ENCODE results near the gene MRPS9. TPM values are rescaled to one million over a fixed set of nuclear protein-coding genes. Genes with fewer than 3 reads are reported as not detected.

MRPS9 gene
- total RNA-seq, 6 experiments from 2014 or later = 12.1 to 19.3 (median 14.5) TPM

DNA sequence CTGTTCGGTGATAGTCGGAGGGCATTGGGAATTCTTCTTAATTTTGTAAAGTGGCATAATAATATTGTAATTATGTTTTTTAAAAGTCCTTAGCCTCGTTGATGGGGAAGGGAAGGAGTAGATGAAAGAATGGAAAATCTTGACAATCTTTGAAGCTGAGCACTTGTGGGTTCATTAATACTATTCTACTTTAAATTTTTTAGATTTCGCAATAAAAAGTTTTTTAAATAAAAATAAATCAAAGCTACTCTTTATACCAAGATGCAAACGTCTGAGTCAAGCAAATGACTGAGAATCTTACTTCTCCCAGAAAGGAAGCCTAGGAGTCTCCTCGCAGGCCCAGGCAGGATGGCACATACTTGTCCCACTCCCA is 105.2 kb downstream of the MRPS9 start:
- no peak for DNase-seq
- Histone ChIP-seq H3K36me3 (no peaks in the 10 kb centered on the region), H3K4me3 (no peak overlapping the region), H3K27ac (no peak overlapping the region), H3K4me1 (no peaks in the 10 kb centered on the region), H3K27me3 (no peaks in the 10 kb centered on the region), H3K9me3 (no peaks in the 10 kb centered on the region)
- no peak for TF ChIP-seq POLR2A (IDR thresholded peaks at IDR 0.05)
- TF ChIP-seq, protein P1, sequence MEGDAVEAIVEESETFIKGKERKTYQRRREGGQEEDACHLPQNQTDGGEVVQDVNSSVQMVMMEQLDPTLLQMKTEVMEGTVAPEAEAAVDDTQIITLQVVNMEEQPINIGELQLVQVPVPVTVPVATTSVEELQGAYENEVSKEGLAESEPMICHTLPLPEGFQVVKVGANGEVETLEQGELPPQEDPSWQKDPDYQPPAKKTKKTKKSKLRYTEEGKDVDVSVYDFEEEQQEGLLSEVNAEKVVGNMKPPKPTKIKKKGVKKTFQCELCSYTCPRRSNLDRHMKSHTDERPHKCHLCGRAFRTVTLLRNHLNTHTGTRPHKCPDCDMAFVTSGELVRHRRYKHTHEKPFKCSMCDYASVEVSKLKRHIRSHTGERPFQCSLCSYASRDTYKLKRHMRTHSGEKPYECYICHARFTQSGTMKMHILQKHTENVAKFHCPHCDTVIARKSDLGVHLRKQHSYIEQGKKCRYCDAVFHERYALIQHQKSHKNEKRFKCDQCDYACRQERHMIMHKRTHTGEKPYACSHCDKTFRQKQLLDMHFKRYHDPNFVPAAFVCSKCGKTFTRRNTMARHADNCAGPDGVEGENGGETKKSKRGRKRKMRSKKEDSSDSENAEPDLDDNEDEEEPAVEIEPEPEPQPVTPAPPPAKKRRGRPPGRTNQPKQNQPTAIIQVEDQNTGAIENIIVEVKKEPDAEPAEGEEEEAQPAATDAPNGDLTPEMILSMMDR (IDR thresholded peaks at IDR 0.05) = no peak
- no peak for ATAC-seq
- intact Hi-C loops (cut with DNase I) = no loop called here
- 52% methylated on average over 6 of the region's 6 CpGs for WGBS (ENCODE audit: insufficient coverage, low coverage, low lambda C conversion rate, missing lambda C conversion rate)

DNA sequence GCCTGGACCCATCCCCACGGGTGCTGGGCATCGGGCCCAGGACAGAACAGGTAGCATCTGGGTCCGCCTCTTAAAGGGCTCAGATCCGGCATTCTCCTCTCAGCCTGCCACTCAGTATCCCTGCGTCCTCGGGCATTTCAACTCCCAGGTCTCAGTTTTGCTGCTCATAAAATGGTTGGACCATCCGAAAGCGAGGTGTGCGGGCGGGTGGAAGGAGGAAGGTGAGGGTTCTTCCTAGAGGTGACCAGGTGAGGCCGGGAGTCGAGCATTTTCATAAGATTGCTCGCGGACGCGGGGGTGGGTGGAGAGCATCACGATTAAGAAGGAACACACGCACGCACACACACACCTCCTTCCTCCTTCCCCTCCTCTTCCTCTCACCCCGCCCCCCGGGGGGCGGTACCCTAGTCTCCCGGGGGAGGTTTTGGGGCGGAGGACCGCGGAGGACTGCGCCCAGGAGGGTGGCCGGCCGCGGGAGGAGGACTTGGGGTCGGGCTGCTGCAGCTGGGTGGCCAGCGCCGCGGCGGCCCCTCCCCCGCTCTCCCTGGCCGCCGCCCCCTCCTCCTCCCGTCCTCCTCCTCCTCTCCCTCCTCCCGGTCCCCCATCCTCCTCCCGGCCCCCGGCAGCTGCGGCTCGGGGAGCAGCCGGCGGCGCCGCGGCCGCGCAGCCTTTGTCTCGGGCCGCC is 105.7 kb downstream of the MRPS9 start:
- Histone ChIP-seq H3K27ac (no peak overlapping the region), H3K4me3 (peak overlapping the region; percentile 6 to 24 (median 16)), H3K9me3 (no peaks in the 10 kb centered on the region), H3K4me1 (no peaks in the 10 kb centered on the region), H3K27me3 (no peaks in the 10 kb centered on the region), H3K36me3 (no peaks in the 10 kb centered on the region)
- ATAC-seq = peak; percentile 36 to 63 (median 52)
- DNase-seq = peak in 1 of 3 donors; percentile 30
- TF ChIP-seq POLR2A (IDR thresholded peaks at IDR 0.05) = no peak
- intact Hi-C loops (cut with DNase I) = no loop called here
- WGBS (ENCODE audit: insufficient coverage, low coverage, low lambda C conversion rate, missing lambda C conversion rate) = 3% methylated on average over 21 of the region's 53 CpGs

DNA sequence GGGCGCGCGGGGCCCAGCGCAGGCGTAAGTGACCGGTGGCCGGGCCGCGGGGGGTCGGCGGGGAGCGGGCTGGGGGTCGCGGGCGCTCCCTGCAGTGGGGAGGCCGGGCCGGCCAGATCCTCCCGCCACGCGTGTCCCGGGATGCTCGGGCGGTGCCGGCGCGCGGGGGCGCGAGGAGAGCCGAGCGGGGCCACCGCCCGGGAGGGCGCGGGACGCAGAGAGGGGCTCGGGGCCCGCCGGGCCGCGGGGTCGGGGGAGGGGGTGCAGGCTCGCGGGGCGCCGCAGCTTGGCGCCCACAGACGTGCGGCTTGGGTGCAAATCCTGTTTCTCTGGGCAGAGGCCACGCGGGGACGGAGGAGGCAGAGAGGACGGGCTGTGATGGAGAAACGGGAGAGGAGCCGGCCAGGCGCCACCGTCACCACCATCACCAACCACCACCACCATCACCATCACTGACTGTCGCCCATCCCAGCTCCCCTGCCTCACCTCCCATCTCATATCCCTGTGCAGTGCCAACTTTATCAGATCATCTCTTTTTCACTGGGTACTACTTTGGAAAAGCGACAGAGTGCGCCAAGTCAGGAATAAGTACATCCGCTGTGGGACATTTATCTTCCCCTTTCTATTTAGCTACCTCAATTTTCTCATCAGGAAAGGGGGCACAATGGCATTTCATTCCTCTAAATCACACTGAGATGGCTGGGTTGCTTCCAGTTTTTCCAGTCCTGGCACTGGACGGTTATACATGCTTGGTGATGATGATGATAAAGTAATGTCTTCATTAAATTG is 106.5 kb downstream of the MRPS9 start:
- H3K36me3 ChIP-seq = no peaks in the 10 kb centered on the region
- WGBS (ENCODE audit: insufficient coverage, low coverage, low lambda C conversion rate, missing lambda C conversion rate) = 26% methylated on average over 10 of the region's 62 CpGs
- H3K27ac ChIP-seq = no peak overlapping the region
- ATAC-seq (no peak), DNase-seq (no peak)
- TF ChIP-seq, protein P1 (IDR thresholded peaks at IDR 0.05) = no peak
- TF ChIP-seq POLR2A (IDR thresholded peaks at IDR 0.05) = no peak
- H3K4me3 ChIP-seq = peak overlapping the region in 1 of 3 donors; percentile 24
- H3K27me3 ChIP-seq = no peaks in the 10 kb centered on the region
- no peaks in the 10 kb centered on the region for H3K4me1 ChIP-seq
- no peaks in the 10 kb centered on the region for H3K9me3 ChIP-seq
- intact Hi-C loops (cut with DNase I) = no loop called here

DNA sequence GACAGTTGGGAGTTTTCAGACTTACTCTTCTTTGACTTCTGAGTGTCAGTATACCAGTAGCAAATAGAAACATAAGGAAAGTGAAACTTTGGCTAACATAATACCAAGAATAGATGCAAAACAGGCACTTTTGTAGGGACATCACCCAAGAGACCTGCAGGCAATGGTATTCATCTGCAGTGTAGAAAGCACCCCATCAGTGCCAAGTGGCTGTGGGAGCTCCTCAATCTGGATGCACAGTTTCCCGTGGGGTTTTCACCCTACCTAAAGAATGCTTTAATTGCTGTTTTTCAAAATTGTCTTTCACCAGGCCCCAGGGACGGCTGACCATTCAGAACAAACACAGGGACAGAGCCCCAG is 107.1 kb downstream of the MRPS9 start:
- H3K27ac ChIP-seq = no peak overlapping the region
- H3K4me1 ChIP-seq = no peaks in the 10 kb centered on the region
- no peaks in the 10 kb centered on the region for H3K27me3 ChIP-seq
- H3K4me3 ChIP-seq = no peak overlapping the region
- intact Hi-C loops (cut with DNase I) = no loop called here
- WGBS (ENCODE audit: insufficient coverage, low coverage, low lambda C conversion rate, missing lambda C conversion rate) = 20% methylated on average over 1 of the region's 2 CpGs
- TF ChIP-seq, protein P1 (IDR thresholded peaks at IDR 0.05) = no peak
- no peak for TF ChIP-seq POLR2A (IDR thresholded peaks at IDR 0.05)
- no peak for ATAC-seq
- DNase-seq = no peak
- no peaks in the 10 kb centered on the region for H3K36me3 ChIP-seq
- H3K9me3 ChIP-seq = no peaks in the 10 kb centered on the region

DNA sequence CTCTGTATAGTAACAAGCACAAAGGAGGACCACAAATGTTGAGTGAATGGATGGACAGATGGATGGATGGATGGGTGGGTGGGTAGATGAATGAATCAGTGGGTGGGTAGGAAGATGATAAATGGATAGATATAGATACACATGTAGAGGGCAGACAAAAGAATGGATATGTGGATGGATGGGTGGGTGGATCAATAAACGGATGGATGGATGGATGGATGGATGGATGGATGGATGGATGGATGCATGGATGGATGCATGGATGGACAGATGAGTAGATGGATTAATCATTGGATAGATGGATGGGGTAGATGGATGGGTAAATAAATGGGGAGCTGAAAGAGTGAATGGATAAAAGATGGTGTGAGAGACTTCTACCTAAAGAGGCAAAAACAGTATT is 111.4 kb downstream of the MRPS9 start:
- no peak for ATAC-seq
- TF ChIP-seq, protein P1 (IDR thresholded peaks at IDR 0.05) = no peak
- TF ChIP-seq POLR2A (IDR thresholded peaks at IDR 0.05) = no peak
- DNase-seq = no peak
- 60% methylated on average over 1 of the region's 1 CpG for WGBS (ENCODE audit: insufficient coverage, low coverage, low lambda C conversion rate, missing lambda C conversion rate)
- no peaks in the 10 kb centered on the region for H3K27me3 ChIP-seq
- no peak overlapping the region for H3K4me3 ChIP-seq
- intact Hi-C loops (cut with DNase I) = no loop called here
- H3K36me3 ChIP-seq = no peaks in the 10 kb centered on the region
- H3K4me1 ChIP-seq = no peaks in the 10 kb centered on the region
- H3K27ac ChIP-seq = no peak overlapping the region
- H3K9me3 ChIP-seq = no peaks in the 10 kb centered on the region

Measured in right lobe of liver (tissue), 6 donors.